ENCODE results near the gene EXOC2. TPM values are rescaled to one million over a fixed set of nuclear protein-coding genes. Genes with fewer than 3 reads are reported as not detected.

Gene EXOC2
- polyA plus RNA-seq, 1 donor (not counting 4 experiments of a cell fraction or from before 2014, with no cell fraction given): 28.4 TPM

GRCh38 chr6:674406-674805 is 18.5 kb downstream of the EXOC2 start:
- Histone ChIP-seq H4K20me1 (ENCODE audit: control insufficient read depth, extremely low read depth, insufficient read depth, low read length) (no peaks in the 10 kb centered on the region), H3K27ac (ENCODE audit: control insufficient read depth, insufficient read depth, low read length) (no peak overlapping the region), H3K9me3 (ENCODE audit: control insufficient read depth, low read depth, low read length) (no peaks in the 10 kb centered on the region), H3K4me1 (ENCODE audit: control insufficient read depth, extremely low read depth, insufficient read depth, low read length) (no peaks in the 10 kb centered on the region), H3K27me3 (ENCODE audit: control insufficient read depth, extremely low read depth, insufficient read depth, low read length) (no peaks in the 10 kb centered on the region), H3K9me1 (ENCODE audit: control insufficient read depth, extremely low read depth, insufficient read depth, low read length) (no peaks in the 10 kb centered on the region), H3K79me2 (ENCODE audit: control insufficient read depth, insufficient read depth, low read length) (peaks cover 53% of the 10 kb centered on the region), H3K9ac (ENCODE audit: control insufficient read depth, extremely low read depth, insufficient read depth, low read length) (no peak overlapping the region), H3K36me3 (ENCODE audit: control insufficient read depth in 2 of 2, extremely low read depth in 1 of 2, insufficient read depth in 2 of 2, low read length in 2 of 2) (no peaks in the 10 kb centered on the region), H3K4me3 (ENCODE audit: control insufficient read depth in 2 of 3, extremely low read depth in 1 of 3, insufficient read depth in 2 of 3, low read depth in 1 of 3, low read length in 3 of 3) (no peak overlapping the region), H2AFZ (ENCODE audit: control insufficient read depth, low read length) (no peak overlapping the region), H3K4me2 (ENCODE audit: control insufficient read depth, extremely low read depth, insufficient read depth, low read depth, low read length) (no peak overlapping the region)
- no peak for DNase-seq (ENCODE audit: low read depth, low spot score)
- no peak for TF ChIP-seq EZH2 (IDR thresholded peaks at IDR 0.05; ENCODE audit: low read length)
- TF ChIP-seq, protein P1, sequence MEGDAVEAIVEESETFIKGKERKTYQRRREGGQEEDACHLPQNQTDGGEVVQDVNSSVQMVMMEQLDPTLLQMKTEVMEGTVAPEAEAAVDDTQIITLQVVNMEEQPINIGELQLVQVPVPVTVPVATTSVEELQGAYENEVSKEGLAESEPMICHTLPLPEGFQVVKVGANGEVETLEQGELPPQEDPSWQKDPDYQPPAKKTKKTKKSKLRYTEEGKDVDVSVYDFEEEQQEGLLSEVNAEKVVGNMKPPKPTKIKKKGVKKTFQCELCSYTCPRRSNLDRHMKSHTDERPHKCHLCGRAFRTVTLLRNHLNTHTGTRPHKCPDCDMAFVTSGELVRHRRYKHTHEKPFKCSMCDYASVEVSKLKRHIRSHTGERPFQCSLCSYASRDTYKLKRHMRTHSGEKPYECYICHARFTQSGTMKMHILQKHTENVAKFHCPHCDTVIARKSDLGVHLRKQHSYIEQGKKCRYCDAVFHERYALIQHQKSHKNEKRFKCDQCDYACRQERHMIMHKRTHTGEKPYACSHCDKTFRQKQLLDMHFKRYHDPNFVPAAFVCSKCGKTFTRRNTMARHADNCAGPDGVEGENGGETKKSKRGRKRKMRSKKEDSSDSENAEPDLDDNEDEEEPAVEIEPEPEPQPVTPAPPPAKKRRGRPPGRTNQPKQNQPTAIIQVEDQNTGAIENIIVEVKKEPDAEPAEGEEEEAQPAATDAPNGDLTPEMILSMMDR (optimal IDR thresholded peaks at IDR 0.05 in 1 of 3, IDR thresholded peaks at IDR 0.05 in 1 of 3, conservative IDR thresholded peaks at IDR 0.05 in 1 of 3; ENCODE audit: extremely low read depth in 1 of 3, insufficient read depth in 2 of 3, low read length in 3 of 3): no peak
- no peak for FAIRE-seq
- dilution Hi-C loops (cut with MboI; ENCODE audit: extremely low pct_ligation_motif_present, low sequenced_read_pairs): no loop called here

DNA sequence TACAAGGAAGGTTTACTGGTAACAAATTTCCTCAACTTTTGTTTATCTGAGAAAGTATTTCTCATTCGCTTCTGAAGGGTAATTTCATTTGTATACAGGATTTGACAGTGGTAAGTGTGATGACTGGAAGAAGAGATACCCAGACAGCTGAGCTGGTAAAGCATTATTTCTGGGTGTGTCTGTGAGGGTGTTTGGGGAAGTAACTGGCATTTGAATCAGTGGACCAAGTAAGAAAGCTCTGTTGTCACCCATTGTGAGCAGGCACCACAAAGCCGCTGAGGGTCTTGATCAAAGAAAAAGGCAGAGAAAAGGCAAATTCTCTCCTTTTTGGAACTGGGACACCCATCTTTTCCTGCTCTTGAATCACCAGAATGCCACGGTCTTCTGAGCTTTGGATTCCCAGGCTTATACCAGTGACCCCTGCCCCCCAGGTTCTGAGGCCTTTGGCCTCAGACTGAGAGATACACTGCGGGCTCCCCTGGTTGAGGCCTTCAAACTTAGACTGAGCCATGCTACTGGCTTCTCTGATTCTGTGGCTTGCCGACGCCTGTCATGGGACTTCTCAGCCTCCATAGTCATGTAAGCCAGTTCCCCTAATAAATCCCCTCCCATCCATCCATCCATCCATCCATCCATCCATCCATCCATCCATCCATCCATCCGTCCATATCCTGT is 25.5 kb downstream of the EXOC2 start:
- DNase-seq (ENCODE audit: low read depth, low spot score) (no peak), FAIRE-seq (no peak)
- Histone ChIP-seq H3K4me2 (ENCODE audit: control insufficient read depth, extremely low read depth, insufficient read depth, low read depth, low read length) (no peak overlapping the region), H3K4me3 (ENCODE audit: control insufficient read depth in 2 of 3, extremely low read depth in 1 of 3, insufficient read depth in 2 of 3, low read depth in 1 of 3, low read length in 3 of 3) (no peak overlapping the region), H3K9ac (ENCODE audit: control insufficient read depth, extremely low read depth, insufficient read depth, low read length) (no peak overlapping the region), H3K9me3 (ENCODE audit: control insufficient read depth, low read depth, low read length) (no peaks in the 10 kb centered on the region), H3K9me1 (ENCODE audit: control insufficient read depth, extremely low read depth, insufficient read depth, low read length) (no peaks in the 10 kb centered on the region), H4K20me1 (ENCODE audit: control insufficient read depth, extremely low read depth, insufficient read depth, low read length) (no peaks in the 10 kb centered on the region), H3K27me3 (ENCODE audit: control insufficient read depth, extremely low read depth, insufficient read depth, low read length) (no peaks in the 10 kb centered on the region), H2AFZ (ENCODE audit: control insufficient read depth, low read length) (no peak overlapping the region), H3K36me3 (ENCODE audit: control insufficient read depth in 2 of 2, extremely low read depth in 1 of 2, insufficient read depth in 2 of 2, low read length in 2 of 2) (peaks cover 0 to 4% of the 10 kb centered on the region in 2 experiments), H3K27ac (ENCODE audit: control insufficient read depth, insufficient read depth, low read length) (no peak overlapping the region), H3K79me2 (ENCODE audit: control insufficient read depth, insufficient read depth, low read length) (peaks cover 47% of the 10 kb centered on the region), H3K4me1 (ENCODE audit: control insufficient read depth, extremely low read depth, insufficient read depth, low read length) (no peaks in the 10 kb centered on the region)
- TF ChIP-seq EZH2 (IDR thresholded peaks at IDR 0.05; ENCODE audit: low read length): no peak
- TF ChIP-seq, protein P1 (optimal IDR thresholded peaks at IDR 0.05 in 1 of 3, IDR thresholded peaks at IDR 0.05 in 1 of 3, conservative IDR thresholded peaks at IDR 0.05 in 1 of 3; ENCODE audit: extremely low read depth in 1 of 3, insufficient read depth in 2 of 3, low read length in 3 of 3): no peak
- dilution Hi-C loops (cut with MboI; ENCODE audit: extremely low pct_ligation_motif_present, low sequenced_read_pairs): no loop called here

All from keratinocyte (primary cell).